OCI-LY3 (cell line): ENCODE results near the gene APOB.

Source experiments
- H2AFZ ChIP-seq: fragments of 200-600, 300-600 bp; shearing (Covaris generic); 2 replicates; pipeline ENCODE4 v1.6.0; 2014; ENCODE audit warnings: antibody characterized with exemption, low read depth, low read length
- H3K27ac ChIP-seq: fragments of 200-600, 300-600 bp; sonication (generic); 2 replicates; pipeline ENCODE4 v1.5.1; 2014; ENCODE audit warnings: mild to moderate bottlenecking, low read length, moderate library complexity, mixed read lengths
- H3K27me3 ChIP-seq: fragments of 200-600, 300-600 bp; sonication (generic); 2 replicates; pipeline ENCODE4 v1.6.1; 2014; ENCODE audit warnings: low read depth, low read length, mixed read lengths
- H3K36me3 ChIP-seq: fragments of 200-600, 300-600 bp; sonication (generic); replicated peaks from 2 replicates; pipeline ENCODE3; 2014; ENCODE audit warnings: low read depth, low read length, mixed read lengths
- H3K4me1 ChIP-seq: fragments of 300-600, 200-600 bp; sonication (generic); 2 replicates; pipeline ENCODE4 v1.6.1; 2014; ENCODE audit warnings: low read length, mixed read lengths
- H3K4me2 ChIP-seq: fragments of 200-600, 300-600 bp; sonication (generic); 2 replicates; pipeline ENCODE4 v1.6.1; 2014; ENCODE audit warnings: low read length, mixed read lengths
- H3K4me3 ChIP-seq: fragments of 300-600, 200-600 bp; sonication (generic); 2 replicates; pipeline ENCODE4 v1.5.1; 2014; ENCODE audit warnings: antibody characterized with exemption, mild to moderate bottlenecking, low read length, moderate library complexity
- H3K79me2 ChIP-seq: fragments of 300-600, 200-600 bp; shearing (Covaris generic); 2 replicates; pipeline ENCODE4 v1.6.1; 2014; ENCODE audit warnings: mild to moderate bottlenecking, low read length, mixed read lengths
- H3K9ac ChIP-seq: fragments of 300-600, 200-600 bp; shearing (Covaris generic); 2 replicates; pipeline ENCODE4 v1.6.0; 2014; ENCODE audit warnings: mild to moderate bottlenecking, low read length, moderate library complexity
- H3K9me3 ChIP-seq: fragments of 200-600, 300-600 bp; shearing (Covaris generic); 2 replicates; pipeline ENCODE4 v1.6.1; 2014; ENCODE audit warnings: low read length, mixed read lengths; ENCODE audit not compliant: insufficient read depth
- H4K20me1 ChIP-seq: fragments of 200-600, 300-600 bp; sonication (generic); 2 replicates; pipeline ENCODE4 v1.6.1; 2016; ENCODE audit warnings: low read length, mixed read lengths; ENCODE audit not compliant: insufficient read depth
- EZH2phosphoT487 ChIP-seq: fragments of 200-600 bp; shearing (Covaris generic); IDR thresholded peaks from 2 replicates; pipeline ENCODE4 v1.6.1; 2018; ENCODE audit warnings: antibody characterized with exemption, mixed run types, low read depth
- TF ChIP-seq, protein P1 (sequence below): fragments of 200-600, 300-600 bp; sonication (generic); IDR thresholded peaks from 2 replicates; pipeline ENCODE4 v1.5.1; 2014; ENCODE audit warnings: antibody characterized with exemption, low read length, low read depth

Gene APOB

GRCh38 chr2:21044694-21045371 lies 960 bp upstream of the APOB start:
- Histone ChIP-seq H3K4me2 (no peak overlapping the region), H3K9me3 (no peaks in the 10 kb centered on the region), H3K27ac (no peak overlapping the region), H3K9ac (no peak overlapping the region), H3K36me3 (no peaks in the 10 kb centered on the region), H3K4me1 (0 out of 2 replicates have a peak, but pooled peaks cover 3% of the 10 kb centered on the region), H3K27me3 (0 out of 2 replicates have a peak, but pooled peaks cover 6% of the 10 kb centered on the region), H3K4me3 (no peak overlapping the region), H2AFZ (no peak overlapping the region), H3K79me2 (no peaks in the 10 kb centered on the region), H4K20me1 (no peaks in the 10 kb centered on the region)
- TF ChIP-seq, protein P1, sequence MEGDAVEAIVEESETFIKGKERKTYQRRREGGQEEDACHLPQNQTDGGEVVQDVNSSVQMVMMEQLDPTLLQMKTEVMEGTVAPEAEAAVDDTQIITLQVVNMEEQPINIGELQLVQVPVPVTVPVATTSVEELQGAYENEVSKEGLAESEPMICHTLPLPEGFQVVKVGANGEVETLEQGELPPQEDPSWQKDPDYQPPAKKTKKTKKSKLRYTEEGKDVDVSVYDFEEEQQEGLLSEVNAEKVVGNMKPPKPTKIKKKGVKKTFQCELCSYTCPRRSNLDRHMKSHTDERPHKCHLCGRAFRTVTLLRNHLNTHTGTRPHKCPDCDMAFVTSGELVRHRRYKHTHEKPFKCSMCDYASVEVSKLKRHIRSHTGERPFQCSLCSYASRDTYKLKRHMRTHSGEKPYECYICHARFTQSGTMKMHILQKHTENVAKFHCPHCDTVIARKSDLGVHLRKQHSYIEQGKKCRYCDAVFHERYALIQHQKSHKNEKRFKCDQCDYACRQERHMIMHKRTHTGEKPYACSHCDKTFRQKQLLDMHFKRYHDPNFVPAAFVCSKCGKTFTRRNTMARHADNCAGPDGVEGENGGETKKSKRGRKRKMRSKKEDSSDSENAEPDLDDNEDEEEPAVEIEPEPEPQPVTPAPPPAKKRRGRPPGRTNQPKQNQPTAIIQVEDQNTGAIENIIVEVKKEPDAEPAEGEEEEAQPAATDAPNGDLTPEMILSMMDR: no peak
- no peak for TF ChIP-seq EZH2phosphoT487

DNA sequence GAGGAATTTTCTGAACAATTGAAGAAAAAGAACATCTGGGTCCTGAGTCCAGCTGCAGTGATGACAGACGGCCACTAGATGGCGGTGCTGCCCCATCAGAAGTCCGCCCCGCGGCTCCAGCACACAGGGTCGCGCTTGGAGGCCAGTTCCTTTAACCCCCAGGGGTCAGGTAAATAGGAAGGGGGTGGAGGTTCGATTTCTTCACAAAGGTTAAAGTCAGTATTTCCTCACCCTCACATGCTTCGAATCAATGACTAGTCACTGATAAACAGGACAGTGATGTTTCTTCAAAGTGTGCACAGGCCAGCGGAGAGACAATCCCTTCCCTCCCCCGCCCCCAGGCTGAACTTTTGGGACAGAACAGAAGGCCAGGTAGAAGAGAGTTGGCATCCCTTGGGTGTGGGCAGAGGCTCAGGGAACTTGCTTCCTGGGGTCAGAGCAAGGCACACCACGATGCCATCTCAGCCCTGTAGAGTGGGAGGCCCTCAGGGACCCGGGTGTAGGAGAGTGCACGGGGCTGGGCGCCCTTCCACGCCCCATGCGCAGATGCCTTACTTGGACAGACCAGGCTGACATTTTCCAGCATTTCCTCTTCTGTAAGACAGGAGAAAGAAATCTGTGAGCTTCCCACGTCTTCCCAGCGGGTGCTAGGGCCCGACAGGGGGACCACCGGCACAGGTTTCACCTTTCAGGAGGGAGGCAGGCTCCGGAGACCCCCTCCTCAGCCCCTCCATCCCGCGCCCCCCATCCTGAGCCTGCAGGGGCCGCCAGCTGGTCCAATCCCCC lies 722 bp downstream of the APOB start:
- H3K36me3 ChIP-seq: no peaks in the 10 kb centered on the region
- H3K4me3 ChIP-seq: no peak overlapping the region
- TF ChIP-seq EZH2phosphoT487: no peak
- TF ChIP-seq, protein P1: peak; percentile 98
- no peaks in the 10 kb centered on the region for H3K9me3 ChIP-seq
- H4K20me1 ChIP-seq: no peaks in the 10 kb centered on the region
- H3K4me1 ChIP-seq: 0 out of 2 replicates have a peak, but pooled peaks cover 3% of the 10 kb centered on the region
- no peak overlapping the region for H3K27ac ChIP-seq
- peaks cover 13% of the 10 kb centered on the region; the same call in 1 of the 2 replicates for H3K27me3 ChIP-seq
- H3K79me2 ChIP-seq: no peaks in the 10 kb centered on the region
- peak overlapping the region; percentile 40 for H2AFZ ChIP-seq
- H3K4me2 ChIP-seq: peak overlapping the region; percentile 35
- no peak overlapping the region for H3K9ac ChIP-seq

DNA sequence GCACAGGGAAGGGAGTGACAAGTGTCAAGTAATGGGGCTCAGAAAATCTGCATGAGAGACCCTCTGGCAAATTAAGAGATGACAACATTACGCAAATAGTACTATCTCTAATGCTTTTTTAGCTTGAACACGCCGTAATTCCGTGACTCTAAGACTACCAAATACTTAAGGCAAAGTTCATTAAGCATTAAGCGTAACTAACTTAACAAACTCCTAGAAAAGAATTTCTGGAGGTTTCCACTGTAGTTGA lies 1.2 kb downstream of the APOB start:
- Histone ChIP-seq H3K9ac (no peak overlapping the region), H2AFZ (no peak overlapping the region), H3K36me3 (no peaks in the 10 kb centered on the region), H3K27ac (no peak overlapping the region), H3K27me3 (peaks cover 13% of the 10 kb centered on the region; the same call in 1 of the 2 replicates), H3K79me2 (no peaks in the 10 kb centered on the region), H4K20me1 (no peaks in the 10 kb centered on the region), H3K4me1 (0 out of 2 replicates have a peak, but pooled peaks cover 3% of the 10 kb centered on the region), H3K4me2 (no peak overlapping the region), H3K4me3 (no peak overlapping the region), H3K9me3 (no peaks in the 10 kb centered on the region)
- TF ChIP-seq, protein P1: no peak
- TF ChIP-seq EZH2phosphoT487: no peak

DNA sequence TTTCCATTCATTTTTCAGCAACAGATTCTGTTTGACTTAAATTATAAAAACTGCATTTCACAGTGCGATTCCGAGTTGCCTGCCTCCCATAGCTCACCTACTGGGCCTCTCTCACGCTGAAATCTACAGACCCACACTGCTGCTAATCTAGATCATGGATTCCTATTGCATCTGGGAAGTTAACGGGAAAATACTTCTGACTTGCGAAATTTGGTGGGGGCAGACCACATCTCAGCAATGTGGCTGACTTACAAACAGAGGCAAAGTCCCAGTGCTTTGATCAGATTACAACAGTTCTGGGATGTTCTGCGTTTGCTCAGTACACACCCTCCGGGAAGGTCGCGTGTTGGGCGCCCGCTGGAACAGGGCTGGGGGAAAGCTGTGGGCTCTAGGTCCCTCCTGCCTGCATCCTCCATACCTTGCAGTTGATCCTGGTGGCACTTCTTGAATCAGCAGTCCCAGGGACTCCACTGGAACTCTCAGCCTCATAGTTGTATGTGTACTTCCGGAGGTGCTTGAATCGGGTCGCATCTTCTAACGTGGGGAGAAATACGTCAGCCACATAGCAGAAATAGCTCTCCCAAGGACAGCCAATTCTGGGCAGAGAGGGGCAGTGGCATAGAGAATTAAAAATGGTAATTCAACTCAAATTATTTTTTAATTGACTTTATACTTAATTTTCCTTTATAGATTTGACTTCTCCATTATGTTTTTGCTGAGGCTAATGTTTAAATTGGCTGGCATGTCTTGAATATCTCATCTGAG lies 1.7 kb downstream of the APOB start:
- H3K79me2 ChIP-seq: no peaks in the 10 kb centered on the region
- no peak for TF ChIP-seq EZH2phosphoT487
- TF ChIP-seq, protein P1: no peak
- no peak overlapping the region for H3K4me3 ChIP-seq
- no peaks in the 10 kb centered on the region for H3K9me3 ChIP-seq
- H3K9ac ChIP-seq: no peak overlapping the region
- H3K4me2 ChIP-seq: no peak overlapping the region
- no peak overlapping the region for H2AFZ ChIP-seq
- H4K20me1 ChIP-seq: no peaks in the 10 kb centered on the region
- H3K27me3 ChIP-seq: peaks cover 13% of the 10 kb centered on the region; the same call in 1 of the 2 replicates
- 0 out of 2 replicates have a peak, but pooled peaks cover 3% of the 10 kb centered on the region for H3K4me1 ChIP-seq
- H3K36me3 ChIP-seq: no peaks in the 10 kb centered on the region
- no peak overlapping the region for H3K27ac ChIP-seq
